A549 treated with AZD2906 at 1 μM for 4 hours (cell line): ENCODE measurements around the gene ZNF780A. TPM values are rescaled to one million over a fixed set of nuclear protein-coding genes. Genes with fewer than 3 reads are reported as not detected.

Experiments
- total RNA-seq: library from RNA; stranded (reverse); fragments of 200-300 nt; extraction: Qiagen RNA extraction; gene quantifications from 5 replicates; pipeline ENCODE4 v1.2.3, GENCODE V29; 2022

ZNF780A gene
- 25.1 to 29.9 TPM (median 27.8 TPM) in 5 replicates for total RNA-seq

DNA sequence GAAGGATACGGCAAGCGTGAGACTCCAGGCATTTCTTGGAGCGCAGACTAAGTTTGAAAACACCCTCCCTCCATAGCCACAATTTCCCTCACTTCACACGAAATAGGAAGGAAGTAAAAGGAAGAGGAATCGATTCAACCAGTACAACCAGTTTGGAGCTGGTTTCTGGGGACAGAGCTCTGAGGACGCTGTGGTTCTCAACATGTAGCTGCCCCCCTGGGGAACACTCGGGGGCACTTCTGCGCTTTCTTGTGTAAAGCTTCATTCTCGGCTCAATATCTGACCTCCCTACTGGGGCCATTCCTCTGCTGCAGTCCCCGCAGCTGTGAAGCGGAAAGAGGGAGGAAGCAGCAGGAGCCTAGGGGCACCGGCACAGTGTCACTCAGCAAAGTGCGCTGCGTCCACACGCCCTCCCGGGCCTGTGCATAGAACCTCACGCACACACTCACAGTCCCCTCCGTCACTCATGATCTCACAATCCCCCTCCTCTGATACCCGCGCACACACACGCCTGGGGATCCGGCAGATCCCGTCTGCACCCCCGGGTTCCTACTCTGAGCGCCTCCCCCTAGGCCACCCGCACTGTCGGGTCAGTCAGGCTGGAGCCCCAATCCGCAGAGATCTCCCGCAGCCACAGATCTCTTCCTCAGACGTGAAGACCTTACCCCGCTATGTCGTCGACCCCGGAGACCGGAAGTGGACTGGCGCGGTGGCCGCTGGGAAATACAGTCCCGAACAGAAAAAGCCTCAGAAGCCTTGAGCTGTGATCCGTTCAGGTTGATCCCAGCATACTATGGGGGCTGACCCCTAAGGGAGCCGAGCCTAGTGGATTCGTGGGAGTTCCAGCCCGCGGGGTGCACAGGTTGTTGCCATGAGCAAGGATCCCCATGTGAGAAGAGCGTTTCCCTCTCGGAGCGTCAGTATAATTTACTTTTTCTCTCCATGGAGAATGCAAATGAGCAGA is at the start of gene ZNF780A:
Gene ZNF780A (minus strand): TSS at position 703 of the 964 bp plus-strand sequence. CDS start 6,190 bp downstream, outside the sequence.

DNA sequence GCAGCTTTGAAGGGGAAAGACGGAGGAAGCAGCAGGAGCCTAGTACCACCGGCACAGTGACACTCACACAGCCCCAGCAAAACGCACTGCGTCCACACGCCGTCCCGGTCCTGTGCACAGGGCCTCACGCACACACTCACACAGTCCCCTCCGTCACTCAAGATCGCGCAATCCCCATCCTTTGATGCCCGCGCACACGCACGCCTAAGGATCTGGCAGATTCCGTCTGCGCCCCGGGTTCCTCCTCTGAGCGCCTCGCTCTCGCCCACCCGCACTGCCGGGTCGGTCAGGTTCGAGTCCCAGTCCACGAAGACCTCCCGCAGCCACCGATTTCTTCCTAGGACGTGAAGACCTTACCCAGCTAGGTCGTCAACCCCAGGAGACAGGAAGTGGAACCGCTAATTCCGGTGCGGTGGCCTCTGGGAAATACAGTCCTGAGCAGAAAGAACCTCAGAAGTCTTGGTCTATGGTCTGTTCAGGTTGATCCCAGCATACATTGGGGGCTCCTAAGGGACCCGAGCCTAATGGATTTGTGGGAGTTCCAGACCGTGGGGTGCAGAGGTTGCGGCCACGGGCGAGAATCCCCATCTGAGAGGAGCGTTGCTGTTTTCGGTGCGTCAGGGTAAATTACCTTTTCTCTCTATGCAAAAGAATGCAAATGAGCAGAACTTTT is 34.8 kb downstream of the ZNF780A start, which contains the start of gene ZNF780B:
Gene ZNF780B (minus strand): TSS at position 400 of the 673 bp plus-strand sequence. CDS start 5,899 bp downstream, outside the sequence.

Other genes starting within 250 kb of the ZNF780A start
- gene FBL, start 244.6 kb downstream of the ZNF780A start, total RNA-seq = 593 to 734 TPM (median 701 TPM) in 5 replicates
- 0.52 to 1.2 TPM (median 0.68 TPM) in 5 replicates for gene FCGBP, start 156.3 kb downstream of the ZNF780A start, total RNA-seq
- gene PSMC4, start 119.8 kb downstream of the ZNF780A start, total RNA-seq = 259 to 297 TPM (median 277 TPM) in 5 replicates
- gene ZNF546, start 93.9 kb downstream of the ZNF780A start, total RNA-seq = 2.0 to 2.3 TPM (median 2.2 TPM) in 5 replicates
- 5.2 to 6.8 TPM (median 6.0 TPM) in 5 replicates for gene ZNF780B, start 34.7 kb downstream of the ZNF780A start, total RNA-seq
- gene MAP3K10, start 100.5 kb upstream of the ZNF780A start, total RNA-seq = 12.7 to 16.7 TPM (median 14.6 TPM) in 5 replicates
- 0.20 to 0.61 TPM (median 0.49 TPM) in 5 replicates for gene TTC9B, start 127.4 kb upstream of the ZNF780A start, total RNA-seq
- gene CCNP, start 135.7 kb upstream of the ZNF780A start, total RNA-seq = 0.09 to 0.52 TPM (median 0.29 TPM) in 5 replicates
- gene AKT2, start 194.4 kb upstream of the ZNF780A start, total RNA-seq = 121 to 176 TPM (median 170 TPM) in 5 replicates